Epithelial cell of esophagus (primary cell): ENCODE results near the gene CPE.
A peak's percentile ranks its signal among the peaks of the same experiment; 100 is the strongest.

Experiments used
- DNase-seq: peaks from one replicate; pipeline ENCODE4 v3.0.0; 2010; ENCODE audit warnings: low read depth
- H3K4me3 ChIP-seq: 2 replicates; pipeline ENCODE4 v1.5.1; 2011; ENCODE audit warnings: mild to moderate bottlenecking, low read length, control low read depth
- TF ChIP-seq, protein P1 (sequence below): IDR thresholded peaks from 2 replicates; pipeline ENCODE4 v1.5.1; 2011; ENCODE audit warnings: low read depth, mild to moderate bottlenecking, low read length, control low read depth, inconsistent platforms; ENCODE audit not compliant: insufficient read depth; ENCODE audit errors: missing control alignments

Gene CPE

DNA sequence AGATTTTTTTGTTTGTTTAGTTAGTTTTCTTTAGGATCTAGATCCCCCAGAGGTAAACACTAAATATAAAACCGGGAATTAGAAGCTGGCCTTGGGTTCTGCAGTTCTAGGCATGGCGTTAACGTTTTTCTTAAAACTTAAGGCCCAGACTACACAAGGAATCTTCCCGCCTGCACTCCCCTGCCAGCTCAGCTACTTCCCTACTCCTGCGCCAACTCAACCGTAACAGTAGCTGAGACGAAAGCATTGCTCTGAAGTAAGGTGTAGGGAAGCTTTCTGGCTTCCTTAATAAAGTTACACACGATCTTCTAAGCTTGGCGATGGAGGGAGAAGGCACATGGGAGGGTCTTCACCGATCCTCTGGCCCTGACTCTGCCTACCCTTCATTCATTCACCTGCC, 37.1 kb downstream of the CPE start:
- DNase-seq, result no peak
- TF ChIP-seq, protein P1, sequence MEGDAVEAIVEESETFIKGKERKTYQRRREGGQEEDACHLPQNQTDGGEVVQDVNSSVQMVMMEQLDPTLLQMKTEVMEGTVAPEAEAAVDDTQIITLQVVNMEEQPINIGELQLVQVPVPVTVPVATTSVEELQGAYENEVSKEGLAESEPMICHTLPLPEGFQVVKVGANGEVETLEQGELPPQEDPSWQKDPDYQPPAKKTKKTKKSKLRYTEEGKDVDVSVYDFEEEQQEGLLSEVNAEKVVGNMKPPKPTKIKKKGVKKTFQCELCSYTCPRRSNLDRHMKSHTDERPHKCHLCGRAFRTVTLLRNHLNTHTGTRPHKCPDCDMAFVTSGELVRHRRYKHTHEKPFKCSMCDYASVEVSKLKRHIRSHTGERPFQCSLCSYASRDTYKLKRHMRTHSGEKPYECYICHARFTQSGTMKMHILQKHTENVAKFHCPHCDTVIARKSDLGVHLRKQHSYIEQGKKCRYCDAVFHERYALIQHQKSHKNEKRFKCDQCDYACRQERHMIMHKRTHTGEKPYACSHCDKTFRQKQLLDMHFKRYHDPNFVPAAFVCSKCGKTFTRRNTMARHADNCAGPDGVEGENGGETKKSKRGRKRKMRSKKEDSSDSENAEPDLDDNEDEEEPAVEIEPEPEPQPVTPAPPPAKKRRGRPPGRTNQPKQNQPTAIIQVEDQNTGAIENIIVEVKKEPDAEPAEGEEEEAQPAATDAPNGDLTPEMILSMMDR, result no peak
- H3K4me3 ChIP-seq, result no peak overlapping the region

DNA sequence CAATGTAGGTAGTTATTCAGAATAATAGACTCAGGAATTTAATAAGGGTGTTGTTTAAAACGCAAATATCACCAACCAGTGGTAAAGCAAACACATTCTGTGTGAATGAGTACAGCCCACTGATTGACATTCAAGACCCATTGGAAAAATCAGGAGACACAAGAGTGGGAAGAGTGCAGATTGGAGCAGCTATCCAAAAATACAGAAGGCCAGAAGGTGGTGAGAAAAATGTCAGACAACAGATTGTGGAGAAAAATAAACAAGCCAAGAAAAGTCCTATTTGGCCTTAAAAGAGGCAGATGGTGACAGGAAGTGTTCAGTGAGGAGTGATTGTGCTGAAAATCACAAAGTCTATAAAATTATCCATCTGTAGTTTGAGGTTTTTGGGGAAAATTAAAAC, 39.3 kb downstream of the CPE start:
- no peak overlapping the region for H3K4me3 ChIP-seq
- TF ChIP-seq, protein P1, result no peak
- DNase-seq, result no peak

DNA sequence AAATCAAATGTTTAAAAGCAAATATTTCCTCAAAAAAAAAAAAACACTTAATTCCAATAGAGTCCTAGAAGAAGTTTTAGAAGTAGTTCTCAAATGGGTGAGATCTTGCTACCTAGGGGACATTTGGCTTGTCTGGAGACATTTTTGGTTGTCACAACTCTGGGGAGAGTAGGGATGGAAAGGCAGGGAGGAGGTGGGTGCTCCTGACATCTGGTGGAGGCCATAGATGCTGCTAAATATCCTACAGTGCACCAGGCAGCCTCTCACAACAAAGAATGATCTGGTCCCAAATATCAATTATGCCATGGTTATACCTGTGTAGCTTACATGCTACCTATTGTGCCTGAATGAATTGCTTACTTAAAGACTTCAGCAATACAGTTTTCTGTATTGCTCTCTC, 46.8 kb downstream of the CPE start:
- H3K4me3 ChIP-seq, result no peak overlapping the region
- DNase-seq, result no peak
- TF ChIP-seq, protein P1, result no peak

DNA sequence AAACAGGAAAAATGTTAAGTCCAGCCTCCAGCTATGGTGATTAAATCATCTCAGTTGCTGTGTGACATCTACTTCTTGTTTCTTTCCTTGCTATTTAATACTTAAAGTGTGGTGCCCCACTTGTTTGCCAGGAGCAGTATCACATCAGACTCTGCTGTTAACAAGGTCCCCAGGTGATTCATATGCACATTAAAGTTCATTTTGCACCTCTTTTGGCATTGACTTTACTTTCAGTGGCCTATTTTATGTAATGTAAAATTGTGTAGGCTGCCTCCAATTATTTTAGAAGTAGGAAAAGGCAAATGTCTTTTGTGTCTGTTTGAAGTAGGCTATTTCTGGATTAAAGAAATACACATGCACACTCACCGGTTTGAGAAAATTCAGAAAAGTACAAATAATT, 47.5 kb downstream of the CPE start:
- TF ChIP-seq, protein P1, result no peak
- H3K4me3 ChIP-seq, result no peak overlapping the region
- no peak for DNase-seq

DNA sequence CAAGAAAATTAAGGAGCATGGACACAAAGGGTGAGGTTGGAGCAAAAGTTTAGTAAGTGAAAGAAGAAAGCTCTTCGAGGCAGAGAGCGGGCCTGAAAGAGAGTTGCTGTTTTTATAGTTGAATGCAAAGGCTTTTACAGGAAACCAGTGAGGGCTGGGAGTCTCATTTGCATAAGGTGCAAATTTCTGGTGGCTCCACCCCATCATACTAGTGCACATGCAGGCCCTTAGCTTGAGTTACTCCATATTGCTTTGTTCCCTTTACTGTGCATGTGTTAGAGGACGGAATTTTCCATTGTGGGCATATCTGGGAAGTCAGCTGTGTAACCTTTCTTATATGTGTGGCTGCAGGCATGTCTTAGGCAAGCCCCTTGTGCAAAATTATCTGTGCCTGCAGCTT, 48.0 kb downstream of the CPE start:
- H3K4me3 ChIP-seq, result no peak overlapping the region
- TF ChIP-seq, protein P1, result no peak
- no peak for DNase-seq

DNA sequence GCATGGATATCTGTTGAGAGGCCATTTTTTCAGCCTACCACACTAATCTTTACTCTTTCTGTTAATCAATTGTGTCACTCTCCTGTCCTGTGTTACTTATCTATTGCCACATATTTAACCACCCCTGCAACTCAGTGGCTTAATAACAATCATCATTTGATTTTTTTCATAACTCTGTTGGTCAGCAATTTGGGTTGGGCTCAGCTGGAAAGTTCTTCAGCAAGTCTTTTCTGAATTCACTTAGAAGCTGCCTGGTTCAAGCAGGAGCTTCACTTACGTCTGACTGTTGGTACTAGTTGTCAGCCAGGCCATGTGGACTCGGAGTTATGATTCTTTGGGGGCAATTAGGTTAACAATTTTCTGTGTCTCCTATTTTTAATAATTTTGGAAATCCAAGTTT, 50.1 kb downstream of the CPE start:
- TF ChIP-seq, protein P1, result no peak
- H3K4me3 ChIP-seq, result no peak overlapping the region

DNA sequence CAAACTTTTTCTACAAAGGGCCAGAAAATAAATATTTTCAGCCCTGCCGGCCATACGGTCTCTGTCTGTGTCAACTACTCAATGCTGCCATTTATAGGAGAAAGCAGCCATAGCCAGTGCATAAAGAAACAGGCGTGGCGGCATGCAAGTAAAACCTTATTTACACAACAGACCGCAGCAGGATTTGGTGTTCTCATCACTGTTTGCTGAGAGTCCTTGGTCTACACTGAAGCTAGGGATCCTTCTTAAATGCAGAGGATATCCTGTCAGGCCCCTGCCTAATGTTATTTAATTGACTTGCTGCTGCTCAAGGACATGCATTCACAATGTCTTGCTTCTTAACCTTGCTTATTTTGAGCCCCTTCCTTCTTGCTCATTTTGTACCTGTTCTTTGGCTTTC, 54.7 kb downstream of the CPE start:
- no peak overlapping the region for H3K4me3 ChIP-seq
- peak; percentile 53 for DNase-seq
- TF ChIP-seq, protein P1, result no peak

More for the DNA sequence above, 50.1 kb downstream of the CPE start:
- no peak for DNase-seq
